ENCODE measurements around the gene PLEKHM3. TPM values are rescaled to one million over a fixed set of nuclear protein-coding genes. Genes with fewer than 3 reads are reported as not detected.

The PLEKHM3 gene
- total RNA-seq, 1 donor from 2014 or later: 19.5 TPM

DNA sequence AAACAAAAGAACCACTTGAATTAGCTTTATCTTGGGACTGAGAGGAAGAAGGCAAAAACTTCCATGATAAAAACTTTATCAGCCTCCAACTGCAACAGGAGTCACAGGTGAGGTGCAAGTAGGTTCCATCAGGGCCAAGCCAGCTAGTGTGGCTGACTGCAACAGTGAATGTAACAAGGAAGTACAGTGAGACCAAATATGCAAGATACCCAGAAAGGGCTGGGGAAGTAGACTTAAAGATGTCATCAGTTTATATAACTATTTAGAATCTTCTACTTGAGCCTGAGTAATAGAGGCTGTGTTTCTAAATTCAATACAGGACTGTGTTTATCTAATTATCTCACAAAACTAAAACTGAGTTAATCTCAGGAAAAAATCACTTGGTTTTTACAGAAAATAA is 14.8 kb downstream of the PLEKHM3 start:
- Histone ChIP-seq H3K4me2 (no peak overlapping the region), H4K20me1 (ENCODE audit: low read depth) (no peaks in the 10 kb centered on the region), H3K9ac (no peak overlapping the region), H3K79me2 (ENCODE audit: low read depth) (no peaks in the 10 kb centered on the region), H3K27me3 (no peaks in the 10 kb centered on the region), H3K4me3 (no peak overlapping the region), H3K36me3 (no peaks in the 10 kb centered on the region), H3K27ac (no peak overlapping the region), H3K4me1 (no peaks in the 10 kb centered on the region), H3K9me3 (ENCODE audit: low read depth) (no peaks in the 10 kb centered on the region), H2AFZ (replicated peaks) (no peak overlapping the region), H3F3A (ENCODE audit: low read depth) (no peaks in the 10 kb centered on the region)
- no peak for DNase-seq (ENCODE audit: low spot score)
- no peak overlapping the region for H3K27ac Mint-ChIP-seq
- H3K36me3 Mint-ChIP-seq: peaks cover 3% of the 10 kb centered on the region
- TF ChIP-seq EZH2 (IDR thresholded peaks at IDR 0.05) (no peak), CTCF (IDR thresholded peaks at IDR 0.05) (no peak), EZH2phosphoT487 (IDR thresholded peaks at IDR 0.05) (no peak)
- no peaks in the 10 kb centered on the region for H3K4me1 Mint-ChIP-seq
- H3K9me3 Mint-ChIP-seq: no peaks in the 10 kb centered on the region
- no peaks in the 10 kb centered on the region for H3K27me3 Mint-ChIP-seq (ENCODE audit: insufficient read depth, low read depth)
- H3K4me3 Mint-ChIP-seq: no peak overlapping the region

- Histone ChIP-seq H3K36me3 (no peaks in the 10 kb centered on the region), H4K20me1 (ENCODE audit: low read depth) (no peaks in the 10 kb centered on the region), H3K4me2 (no peak overlapping the region), H3K27ac (no peak overlapping the region), H3K4me3 (no peak overlapping the region), H3K4me1 (no peaks in the 10 kb centered on the region), H3F3A (ENCODE audit: low read depth) (no peaks in the 10 kb centered on the region), H3K9ac (no peak overlapping the region), H3K9me3 (ENCODE audit: low read depth) (no peaks in the 10 kb centered on the region), H3K27me3 (no peaks in the 10 kb centered on the region), H2AFZ (replicated peaks) (no peak overlapping the region), H3K79me2 (ENCODE audit: low read depth) (no peaks in the 10 kb centered on the region)
- TF ChIP-seq EZH2 (IDR thresholded peaks at IDR 0.05) (no peak), EZH2phosphoT487 (IDR thresholded peaks at IDR 0.05) (no peak), CTCF (IDR thresholded peaks at IDR 0.05) (no peak)
- H3K27ac Mint-ChIP-seq: no peak overlapping the region
- H3K36me3 Mint-ChIP-seq: peaks cover 3% of the 10 kb centered on the region
- no peak overlapping the region for H3K4me3 Mint-ChIP-seq
- DNase-seq (ENCODE audit: low spot score): no peak
- no peaks in the 10 kb centered on the region for H3K9me3 Mint-ChIP-seq
- no peaks in the 10 kb centered on the region for H3K4me1 Mint-ChIP-seq
- no peaks in the 10 kb centered on the region for H3K27me3 Mint-ChIP-seq (ENCODE audit: insufficient read depth, low read depth)
Measured at GRCh38 chr2:208006833-208007232, 18.5 kb downstream of the PLEKHM3 start.

DNA sequence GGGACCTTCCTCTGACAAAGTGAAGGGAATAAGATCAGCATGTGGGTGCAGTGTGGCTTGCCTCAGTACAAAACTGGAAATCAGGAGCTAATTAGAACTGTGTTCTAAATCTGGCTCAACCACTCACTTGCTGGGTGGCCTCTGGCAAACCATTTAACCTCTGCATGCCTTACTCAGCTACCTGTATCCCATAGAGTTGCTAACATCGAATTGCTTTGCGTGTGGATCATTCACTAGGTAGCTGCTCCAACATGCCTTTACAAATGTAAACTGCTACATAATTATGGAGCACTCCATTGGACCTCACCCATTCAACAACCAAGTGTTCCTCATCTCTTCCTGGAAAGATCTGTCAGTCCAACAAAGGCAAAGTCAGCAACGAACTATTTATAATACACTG is 19.0 kb downstream of the PLEKHM3 start:
- Histone ChIP-seq H3K27ac (no peak overlapping the region), H3K36me3 (no peaks in the 10 kb centered on the region), H2AFZ (replicated peaks) (no peak overlapping the region), H4K20me1 (ENCODE audit: low read depth) (no peaks in the 10 kb centered on the region), H3K9ac (no peak overlapping the region), H3F3A (ENCODE audit: low read depth) (no peaks in the 10 kb centered on the region), H3K27me3 (no peaks in the 10 kb centered on the region), H3K79me2 (ENCODE audit: low read depth) (no peaks in the 10 kb centered on the region), H3K4me2 (no peak overlapping the region), H3K4me1 (no peaks in the 10 kb centered on the region), H3K4me3 (no peak overlapping the region), H3K9me3 (ENCODE audit: low read depth) (no peaks in the 10 kb centered on the region)
- H3K36me3 Mint-ChIP-seq: peaks cover 3% of the 10 kb centered on the region
- H3K9me3 Mint-ChIP-seq: no peaks in the 10 kb centered on the region
- no peaks in the 10 kb centered on the region for H3K4me1 Mint-ChIP-seq
- H3K27me3 Mint-ChIP-seq (ENCODE audit: insufficient read depth, low read depth): no peaks in the 10 kb centered on the region
- no peak overlapping the region for H3K4me3 Mint-ChIP-seq
- no peak for DNase-seq (ENCODE audit: low spot score)
- TF ChIP-seq EZH2phosphoT487 (IDR thresholded peaks at IDR 0.05): no peak
- TF ChIP-seq CTCF (IDR thresholded peaks at IDR 0.05): no peak
- TF ChIP-seq EZH2 (IDR thresholded peaks at IDR 0.05): no peak
- no peak overlapping the region for H3K27ac Mint-ChIP-seq
